NCI-H2227 treated with DMSO at 0.1 percent for 48 hours (cell line): ENCODE measurements around the gene HDLBP.
"Not testable (repeated sequence)": the region's sequence is repeated elsewhere in the genome, so short reads cannot be mapped to it uniquely, and the experiment has no call there.

Experiments
- DNase-seq: peaks from one replicate; lab custom pipeline; 2025; lab: John Stamatoyannopoulos, UW

HDLBP gene

GRCh38 chr2:241213567-241213966 lies 101.9 kb downstream of the HDLBP start:
- DNase-seq = no peak

- no peak for DNase-seq
Observed at GRCh38 chr2:241213041-241213440, 102.4 kb downstream of the HDLBP start.

- no peak for DNase-seq
Observed at GRCh38 chr2:241211276-241211675, 104.2 kb downstream of the HDLBP start.

- DNase-seq = no peak
Observed at GRCh38 chr2:241209271-241209670, 106.2 kb downstream of the HDLBP start.

- no peak for DNase-seq
Observed at GRCh38 chr2:241208058-241208457, 107.4 kb downstream of the HDLBP start.

GRCh38 chr2:241207641-241208040 lies 107.8 kb downstream of the HDLBP start:
- DNase-seq = no peak

GRCh38 chr2:241207151-241207550 lies 108.3 kb downstream of the HDLBP start:
- DNase-seq = no peak

GRCh38 chr2:241205086-241205485 lies 110.4 kb downstream of the HDLBP start:
- DNase-seq = no peak

GRCh38 chr2:241204490-241204889 lies 111.0 kb downstream of the HDLBP start:
- no peak for DNase-seq

GRCh38 chr2:241204010-241204384 lies 111.5 kb downstream of the HDLBP start:
- DNase-seq = no peak

GRCh38 chr2:241203218-241204009 lies 112.1 kb downstream of the HDLBP start:
- no peak for DNase-seq

GRCh38 chr2:241202681-241203080 lies 112.8 kb downstream of the HDLBP start:
- DNase-seq = no peak

- no peak for DNase-seq
Observed at GRCh38 chr2:241202268-241202585, 113.2 kb downstream of the HDLBP start.

- DNase-seq = no peak
Observed at GRCh38 chr2:241201445-241202267, 113.8 kb downstream of the HDLBP start.

GRCh38 chr2:241200822-241201395 lies 114.6 kb downstream of the HDLBP start:
- DNase-seq = no peak

- no peak for DNase-seq
Observed at GRCh38 chr2:241199897-241200821, 115.3 kb downstream of the HDLBP start.

GRCh38 chr2:241199286-241199685 lies 116.2 kb downstream of the HDLBP start:
- DNase-seq = no peak

- DNase-seq = no peak
Observed at GRCh38 chr2:241198381-241199279, 116.8 kb downstream of the HDLBP start.

- no peak for DNase-seq
Observed at GRCh38 chr2:241197947-241198346, 117.5 kb downstream of the HDLBP start.

GRCh38 chr2:241197246-241197645 lies 118.2 kb downstream of the HDLBP start:
- not testable (repeated sequence) for DNase-seq
